GM06990 (cell line): ENCODE measurements around the gene CFAP43.

Experiments
- DNase-seq: peaks from one replicate; pipeline ENCODE4 v3.0.0-alpha.2; 2011; ENCODE audit not compliant: insufficient read length; ENCODE audit errors: extremely low read depth
- H3K27me3 ChIP-seq: replicated peaks from 2 replicates; pipeline ENCODE4 v1.6.0; 2011; ENCODE audit warnings: low read length; ENCODE audit not compliant: control insufficient read depth, insufficient read depth
- H3K36me3 ChIP-seq: 2 replicates; pipeline ENCODE4 v1.5.1; 2011; ENCODE audit warnings: low read length; ENCODE audit not compliant: control insufficient read depth, insufficient read depth
- H3K4me3 ChIP-seq: replicated peaks from 2 replicates; pipeline ENCODE4 v1.5.1; 2011; ENCODE audit warnings: low read depth, mild to moderate bottlenecking, control low read depth, low read length
- CTCF ChIP-seq: IDR thresholded peaks from 2 replicates; pipeline ENCODE4 v1.5.1; 2011; ENCODE audit warnings: low read length, control low read depth, mild to moderate bottlenecking, inconsistent platforms; ENCODE audit not compliant: insufficient read depth, poor library complexity, severe bottlenecking

Gene CFAP43

GRCh38 chr10:104151737-104152136 is 80.4 kb downstream of the CFAP43 start:
- H3K4me3 ChIP-seq: no peak overlapping the region
- no peak for TF ChIP-seq CTCF
- no peak for DNase-seq
- H3K36me3 ChIP-seq: no peaks in the 10 kb centered on the region
- H3K27me3 ChIP-seq: no peaks in the 10 kb centered on the region; the same call in 1 of the 2 replicates

GRCh38 chr10:104150139-104150538 is 82.0 kb downstream of the CFAP43 start:
- H3K4me3 ChIP-seq: no peak overlapping the region
- no peaks in the 10 kb centered on the region for H3K36me3 ChIP-seq
- H3K27me3 ChIP-seq: no peaks in the 10 kb centered on the region; the same call in 1 of the 2 replicates
- DNase-seq: no peak
- TF ChIP-seq CTCF: no peak

- DNase-seq: no peak
- no peak for TF ChIP-seq CTCF
- H3K36me3 ChIP-seq: no peaks in the 10 kb centered on the region
- H3K27me3 ChIP-seq: no peaks in the 10 kb centered on the region
- H3K4me3 ChIP-seq: no peak overlapping the region
These were observed 85.3 kb downstream of the CFAP43 start for GRCh38 chr10:104146882-104147281.

- Histone ChIP-seq H3K4me3 (no peak overlapping the region), H3K27me3 (no peaks in the 10 kb centered on the region), H3K36me3 (no peaks in the 10 kb centered on the region)
- no peak for DNase-seq
- no peak for TF ChIP-seq CTCF
These were observed 87.2 kb downstream of the CFAP43 start for GRCh38 chr10:104144931-104145330.

- DNase-seq: no peak
- no peaks in the 10 kb centered on the region for H3K27me3 ChIP-seq
- no peak overlapping the region for H3K4me3 ChIP-seq
- no peak for TF ChIP-seq CTCF
- no peaks in the 10 kb centered on the region for H3K36me3 ChIP-seq
These were observed 88.3 kb downstream of the CFAP43 start for GRCh38 chr10:104143829-104144228.

- TF ChIP-seq CTCF: no peak
- no peaks in the 10 kb centered on the region for H3K36me3 ChIP-seq
- no peak for DNase-seq
- no peak overlapping the region for H3K4me3 ChIP-seq
- H3K27me3 ChIP-seq: no peaks in the 10 kb centered on the region
These were observed 90.1 kb downstream of the CFAP43 start for GRCh38 chr10:104142081-104142480.
